K562 (cell line): ENCODE measurements around the gene CTXN1. TPM values are rescaled to one million over a fixed set of nuclear protein-coding genes. Genes with fewer than 3 reads are reported as not detected.

ENCODE experiments used
- GATA2 ChIP-seq: sonication (generic); formaldehyde crosslinking; IDR thresholded peaks from 2 replicates; pipeline ENCODE4 v1.4.0; 2020; ENCODE audit warnings: mild to moderate bottlenecking, missing genetic modification reagents
- NFATC3 ChIP-seq: fragments of 450-650 bp; IDR thresholded peaks from 2 replicates; pipeline ENCODE4 v1.6.1; 2017; ENCODE audit warnings: mild to moderate bottlenecking
- NFRKB ChIP-seq: fragments of 450-650 bp; IDR thresholded peaks from 2 replicates; pipeline ENCODE4 v1.6.1; 2016; ENCODE audit warnings: low read depth
- RCOR1 ChIP-seq, 2 experiments: IDR thresholded peaks; 2 replicates each; pipeline ENCODE4 v1.6.1; 2012; ENCODE audit warnings: low read depth in 2 of 2, low read length in 2 of 2, borderline replicate concordance in 1 of 2, improper control_type of control experiment in 1 of 2
- TAF9B ChIP-seq: fragments of 450-650 bp; IDR thresholded peaks from 2 replicates; pipeline ENCODE4 v1.6.1; 2018; ENCODE audit warnings: mild to moderate bottlenecking; ENCODE audit not compliant: partially characterized antibody
- ZFPM2 ChIP-seq: fragments of 250-450 bp; sonication (Bioruptor Pico); IDR thresholded peaks from 2 replicates; pipeline ENCODE4 v1.5.1; 2022; ENCODE audit warnings: mild to moderate bottlenecking
- ZNF583 ChIP-seq: fragments of 250-450 bp; sonication (Bioruptor Pico); IDR thresholded peaks from 2 replicates; pipeline ENCODE4 v1.4.0; 2020
- ZNF584 ChIP-seq: fragments of 200-800 bp; sonication (Bioruptor generic); IDR thresholded peaks from 2 replicates; pipeline ENCODE4 v1.6.1; 2016; ENCODE audit warnings: low read depth, mild to moderate bottlenecking, missing genetic modification characterization, missing compliant biosample characterization
- ZNF586 ChIP-seq: fragments of 450-650 bp; formaldehyde crosslinking; conservative IDR thresholded peaks from 2 replicates; pipeline ENCODE4 v1.4.0; 2020; ENCODE audit warnings: mild to moderate bottlenecking, moderate library complexity
- polyA plus RNA-seq, 8 experiments: library from polyadenylated mRNA; depleted of rRNA in 4 of 8; stranded (reverse) in 5 of 8; unstranded in 3 of 8; fragments of >200 nt; fragmentation: Nextera tagmentation in 2 of 8; fragmentation: Illumina TruSeq in 1 of 8; extraction: Ambion mirVana in 2 of 8; extraction: Trizol in 1 of 8; gene quantifications; 2 replicates each; pipeline versions ENCODE4 v1.2.1 to v1.2.3, GENCODE V29; 2011 to 2014; ENCODE audit warnings: inconsistent platforms in 1 of 8, missing spikeins in 1 of 8
- total RNA-seq, 7 experiments: library from RNA; depleted of rRNA in 6 of 7; stranded (reverse); fragments of >200 nt in 6 of 7; fragmentation: Illumina TruSeq in 2 of 7; extraction: Trizol in 2 of 7; gene quantifications; 2 replicates each; pipeline versions ENCODE4 v1.2.1 to v1.2.3, GENCODE V29; 2011 to 2021; ENCODE audit warnings: low replicate concordance in 1 of 7
- TF ChIP-seq, protein P1 (sequence below), 2 experiments: fragments of 450-650 bp in 1 of 2; sonication (generic) in 1 of 2; formaldehyde crosslinking in 1 of 2; IDR thresholded peaks; 2 replicates each; pipeline versions ENCODE4 v1.7.1 to v1.9.0; 2016 to 2022; ENCODE audit warnings: inconsistent platforms in 1 of 2, mild to moderate bottlenecking in 1 of 2, missing genetic modification reagents in 1 of 2
- TF ChIP-seq, protein P2 (sequence below): fragments of 250-450 bp; sonication (Bioruptor Pico); IDR thresholded peaks from 2 replicates; pipeline ENCODE4 v1.9.0; 2021; ENCODE audit warnings: mild to moderate bottlenecking
- TF ChIP-seq, protein P3 (sequence below): fragments of 450-650 bp; IDR thresholded peaks from 2 replicates; pipeline ENCODE4 v1.6.1; 2016; ENCODE audit warnings: borderline replicate concordance

Gene CTXN1
- total and polyA plus RNA-seq, 9 of the 15 experiments (the other 6 are each of a cell fraction or from before 2014, with no cell fraction given) = 0.15 to 37.4 (median 1.8) TPM; not detected in 2

DNA sequence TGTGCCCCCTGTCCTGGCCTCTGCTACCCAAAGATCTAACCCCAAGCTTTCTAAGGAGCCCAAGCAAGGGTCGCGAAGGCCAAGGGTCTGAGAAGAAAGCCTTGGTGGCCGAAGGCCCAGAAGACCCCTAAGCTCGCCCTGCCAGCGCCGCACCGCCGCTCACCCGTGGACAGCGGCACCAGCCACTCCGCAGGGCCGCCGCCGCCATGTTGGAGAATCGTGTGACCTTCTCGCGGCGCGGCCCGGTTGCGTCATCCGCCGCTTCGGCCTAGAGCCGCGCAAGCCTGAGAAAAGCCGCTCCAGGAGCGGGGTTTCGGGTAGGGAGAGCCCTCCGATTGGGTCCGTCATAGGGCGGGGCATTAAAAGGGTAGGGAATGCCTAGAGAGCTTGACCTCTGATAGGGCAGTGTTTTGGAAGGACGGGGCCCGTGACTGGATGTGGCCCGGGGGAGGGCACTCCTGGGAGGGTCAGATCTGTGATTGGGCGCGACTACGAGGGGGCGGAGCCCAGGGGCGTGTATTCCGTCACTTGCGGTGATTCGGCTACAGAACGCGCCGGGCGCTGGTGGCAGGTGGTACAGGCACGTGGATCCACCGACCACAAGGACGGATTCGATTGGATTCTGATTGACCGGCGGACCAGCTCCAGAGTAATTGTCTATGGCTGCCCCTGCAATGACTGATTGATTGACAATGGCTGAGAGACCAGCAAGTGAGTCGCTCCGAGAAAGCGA is 17.7 kb upstream of the CTXN1 start, which contains the start of gene TIMM44 (continued):
- TF ChIP-seq, protein P1, sequence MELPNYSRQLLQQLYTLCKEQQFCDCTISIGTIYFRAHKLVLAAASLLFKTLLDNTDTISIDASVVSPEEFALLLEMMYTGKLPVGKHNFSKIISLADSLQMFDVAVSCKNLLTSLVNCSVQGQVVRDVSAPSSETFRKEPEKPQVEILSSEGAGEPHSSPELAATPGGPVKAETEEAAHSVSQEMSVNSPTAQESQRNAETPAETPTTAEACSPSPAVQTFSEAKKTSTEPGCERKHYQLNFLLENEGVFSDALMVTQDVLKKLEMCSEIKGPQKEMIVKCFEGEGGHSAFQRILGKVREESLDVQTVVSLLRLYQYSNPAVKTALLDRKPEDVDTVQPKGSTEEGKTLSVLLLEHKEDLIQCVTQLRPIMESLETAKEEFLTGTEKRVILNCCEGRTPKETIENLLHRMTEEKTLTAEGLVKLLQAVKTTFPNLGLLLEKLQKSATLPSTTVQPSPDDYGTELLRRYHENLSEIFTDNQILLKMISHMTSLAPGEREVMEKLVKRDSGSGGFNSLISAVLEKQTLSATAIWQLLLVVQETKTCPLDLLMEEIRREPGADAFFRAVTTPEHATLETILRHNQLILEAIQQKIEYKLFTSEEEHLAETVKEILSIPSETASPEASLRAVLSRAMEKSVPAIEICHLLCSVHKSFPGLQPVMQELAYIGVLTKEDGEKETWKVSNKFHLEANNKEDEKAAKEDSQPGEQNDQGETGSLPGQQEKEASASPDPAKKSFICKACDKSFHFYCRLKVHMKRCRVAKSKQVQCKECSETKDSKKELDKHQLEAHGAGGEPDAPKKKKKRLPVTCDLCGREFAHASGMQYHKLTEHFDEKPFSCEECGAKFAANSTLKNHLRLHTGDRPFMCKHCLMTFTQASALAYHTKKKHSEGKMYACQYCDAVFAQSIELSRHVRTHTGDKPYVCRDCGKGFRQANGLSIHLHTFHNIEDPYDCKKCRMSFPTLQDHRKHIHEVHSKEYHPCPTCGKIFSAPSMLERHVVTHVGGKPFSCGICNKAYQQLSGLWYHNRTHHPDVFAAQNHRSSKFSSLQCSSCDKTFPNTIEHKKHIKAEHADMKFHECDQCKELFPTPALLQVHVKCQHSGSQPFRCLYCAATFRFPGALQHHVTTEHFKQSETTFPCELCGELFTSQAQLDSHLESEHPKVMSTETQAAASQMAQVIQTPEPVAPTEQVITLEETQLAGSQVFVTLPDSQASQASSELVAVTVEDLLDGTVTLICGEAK (IDR thresholded peaks at IDR 0.05) = no peak
- TF ChIP-seq, protein P1 (CRISPR knock-in tag; IDR thresholded peaks at IDR 0.05) = no peak
- no peak for TF ChIP-seq ZFPM2 (CRISPR knock-in tag)
- 0 out of 2 replicates have a peak, but pooled peaks have one; percentile 7 for TF ChIP-seq ZNF586
- TF ChIP-seq NFATC3 = no peak
- peak; percentile 91 for TF ChIP-seq TAF9B
- TF ChIP-seq ZNF583 (CRISPR knock-in tag) = peak; percentile 60; the same call in 1 of the 2 replicates
- no peak for TF ChIP-seq GATA2 (CRISPR knock-in tag)
- no peak for TF ChIP-seq ZNF584 (CRISPR knock-in tag)
- TF ChIP-seq, protein P2, sequence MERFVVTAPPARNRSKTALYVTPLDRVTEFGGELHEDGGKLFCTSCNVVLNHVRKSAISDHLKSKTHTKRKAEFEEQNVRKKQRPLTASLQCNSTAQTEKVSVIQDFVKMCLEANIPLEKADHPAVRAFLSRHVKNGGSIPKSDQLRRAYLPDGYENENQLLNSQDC = peak; percentile 74; the same call in 1 of the 2 replicates
- no peak; a peak in 1 of 4 replicates for TF ChIP-seq RCOR1 (IDR thresholded peaks at IDR 0.05; ENCODE audit: borderline replicate concordance in 1 of 2, low read depth in 2 of 2, low read length in 2 of 2)
- TF ChIP-seq, protein P3, sequence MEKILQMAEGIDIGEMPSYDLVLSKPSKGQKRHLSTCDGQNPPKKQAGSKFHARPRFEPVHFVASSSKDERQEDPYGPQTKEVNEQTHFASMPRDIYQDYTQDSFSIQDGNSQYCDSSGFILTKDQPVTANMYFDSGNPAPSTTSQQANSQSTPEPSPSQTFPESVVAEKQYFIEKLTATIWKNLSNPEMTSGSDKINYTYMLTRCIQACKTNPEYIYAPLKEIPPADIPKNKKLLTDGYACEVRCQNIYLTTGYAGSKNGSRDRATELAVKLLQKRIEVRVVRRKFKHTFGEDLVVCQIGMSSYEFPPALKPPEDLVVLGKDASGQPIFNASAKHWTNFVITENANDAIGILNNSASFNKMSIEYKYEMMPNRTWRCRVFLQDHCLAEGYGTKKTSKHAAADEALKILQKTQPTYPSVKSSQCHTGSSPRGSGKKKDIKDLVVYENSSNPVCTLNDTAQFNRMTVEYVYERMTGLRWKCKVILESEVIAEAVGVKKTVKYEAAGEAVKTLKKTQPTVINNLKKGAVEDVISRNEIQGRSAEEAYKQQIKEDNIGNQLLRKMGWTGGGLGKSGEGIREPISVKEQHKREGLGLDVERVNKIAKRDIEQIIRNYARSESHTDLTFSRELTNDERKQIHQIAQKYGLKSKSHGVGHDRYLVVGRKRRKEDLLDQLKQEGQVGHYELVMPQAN = peak; percentile 100
- TF ChIP-seq NFRKB = peak; percentile 77
